HepG2 (cell line): ENCODE data around the gene ZNF331. TPM values are rescaled to one million over a fixed set of nuclear protein-coding genes. Genes with fewer than 3 reads are reported as not detected.
A peak's percentile ranks its signal among the peaks of the same experiment; 100 is the strongest.

Source experiments
- JDP2 ChIP-seq: sonication (generic); formaldehyde crosslinking; IDR thresholded peaks from 2 replicates; pipeline ENCODE4 v1.8.1; 2022; ENCODE audit warnings: missing genetic modification reagents, borderline replicate concordance
- JUNB ChIP-seq: sonication (generic); formaldehyde crosslinking; IDR thresholded peaks from 2 replicates; pipeline ENCODE4 v1.8.0; 2022; ENCODE audit warnings: missing genetic modification reagents, mild to moderate bottlenecking, borderline replicate concordance
- LCORL ChIP-seq, 2 experiments: fragments of 450-650 bp in 1 of 2; sonication (generic) in 1 of 2; formaldehyde crosslinking in 1 of 2; IDR thresholded peaks; 2 replicates each; pipeline versions ENCODE4 v1.5.0 to v1.6.1; 2017 to 2020; ENCODE audit warnings: antibody characterized with exemption in 1 of 2, missing genetic modification reagents in 1 of 2
- NFE2L2 ChIP-seq: fragments of 150-350 bp; IDR thresholded peaks from 2 replicates; pipeline ENCODE4 v1.6.1; 2014; ENCODE audit warnings: low read length
- NR2F2 ChIP-seq: IDR thresholded peaks from 2 replicates; pipeline ENCODE4 v1.6.1; 2012; ENCODE audit warnings: low read depth, inconsistent platforms, borderline replicate concordance
- PRMT3 ChIP-seq: sonication (generic); formaldehyde crosslinking; IDR thresholded peaks from 2 replicates; pipeline ENCODE4 v1.8.1; 2022; ENCODE audit warnings: low read depth, mild to moderate bottlenecking, moderate library complexity, missing genetic modification reagents, borderline replicate concordance
- RARA ChIP-seq: IDR thresholded peaks from 2 replicates; pipeline ENCODE4 v1.6.1; 2016; ENCODE audit warnings: missing genetic modification reagents, missing compliant biosample characterization
- SIN3A ChIP-seq: IDR thresholded peaks from 2 replicates; pipeline ENCODE4 v1.6.1; 2011; ENCODE audit warnings: low read depth, mild to moderate bottlenecking, control low read depth, low read length, borderline replicate concordance
- SP1 ChIP-seq, 2 experiments: fragments of 450-650 bp in 1 of 2; sonication (generic) in 1 of 2; formaldehyde crosslinking in 1 of 2; IDR thresholded peaks; 2 replicates each; pipeline versions ENCODE4 v1.4.0 to v1.6.1; 2016 to 2020; ENCODE audit warnings: missing genetic modification reagents in 1 of 2
- ZFP36L2 ChIP-seq: sonication (generic); formaldehyde crosslinking; IDR thresholded peaks from 2 replicates; pipeline ENCODE4 v1.4.0; 2020; ENCODE audit warnings: missing genetic modification reagents
- ZNF253 ChIP-seq: sonication (generic); formaldehyde crosslinking; IDR thresholded peaks from 2 replicates; pipeline ENCODE4 v1.8.0; 2022; ENCODE audit warnings: mild to moderate bottlenecking, missing genetic modification reagents, borderline replicate concordance
- ZNF317 ChIP-seq: sonication (generic); formaldehyde crosslinking; IDR thresholded peaks from 2 replicates; pipeline ENCODE4 v1.5.0; 2020; ENCODE audit warnings: mild to moderate bottlenecking, missing genetic modification reagents
- ZNF350 ChIP-seq: sonication (generic); formaldehyde crosslinking; IDR thresholded peaks from 2 replicates; pipeline ENCODE4 v1.4.0; 2020; ENCODE audit warnings: mild to moderate bottlenecking, low read depth, missing genetic modification reagents, borderline replicate concordance
- ZNF512B ChIP-seq: sonication (generic); formaldehyde crosslinking; IDR thresholded peaks from 2 replicates; pipeline ENCODE4 v1.5.1; 2020; ENCODE audit warnings: missing genetic modification reagents, mild to moderate bottlenecking, borderline replicate concordance
- ZNF558 ChIP-seq: sonication (generic); formaldehyde crosslinking; IDR thresholded peaks from 2 replicates; pipeline ENCODE4 v1.9.0; 2022; ENCODE audit warnings: mild to moderate bottlenecking, missing genetic modification reagents, borderline replicate concordance
- ZNF616 ChIP-seq: sonication (generic); formaldehyde crosslinking; IDR thresholded peaks from 2 replicates; pipeline ENCODE4 v1.5.0; 2020; ENCODE audit warnings: low read depth, mild to moderate bottlenecking, missing genetic modification reagents
- ZNF790 ChIP-seq: sonication (generic); formaldehyde crosslinking; IDR thresholded peaks from 2 replicates; pipeline ENCODE4 v1.8.0; 2022; ENCODE audit warnings: missing genetic modification reagents, mild to moderate bottlenecking, borderline replicate concordance
- polyA plus RNA-seq, 8 experiments: library from polyadenylated mRNA; depleted of rRNA in 3 of 8; stranded (reverse) in 7 of 8; unstranded in 1 of 8; fragments of >200 nt; fragmentation: Illumina TruSeq in 4 of 8; extraction: Trizol in 4 of 8; gene quantifications; 2 replicates each; pipeline versions ENCODE4 v1.2.1 to v1.2.3, GENCODE V29; 2011 to 2016; ENCODE audit warnings: low read depth in 4 of 8, missing spikeins in 1 of 8, mixed read lengths in 1 of 8; ENCODE audit not compliant: insufficient read depth in 1 of 8
- total RNA-seq, 5 experiments: library from RNA; depleted of rRNA; stranded (reverse); fragments of >200 nt; fragmentation: Illumina TruSeq; extraction: Trizol; gene quantifications; 2 replicates each; pipeline ENCODE4 v1.2.3, GENCODE V29; 2016; ENCODE audit warnings: low read depth in 1 of 5
- TF ChIP-seq, protein P1 (sequence below): sonication (generic); formaldehyde crosslinking; IDR thresholded peaks from 2 replicates; pipeline ENCODE4 v1.4.0; 2020; ENCODE audit warnings: mild to moderate bottlenecking, missing genetic modification reagents
- TF ChIP-seq, protein P2 (sequence below): sonication (generic); formaldehyde crosslinking; IDR thresholded peaks from 2 replicates; pipeline ENCODE4 v1.4.0; 2020; ENCODE audit warnings: mild to moderate bottlenecking, missing genetic modification reagents, borderline replicate concordance

ZNF331 gene
- total and polyA plus RNA-seq, 2 of the 13 experiments (the other 11 are each of a cell fraction or from before 2014, with no cell fraction given), result 8.2 to 13.3 TPM

- TF ChIP-seq ZFP36L2 (no peak), ZNF558 (CRISPR knock-in tag) (peak; percentile 92; the same call in 1 of the 2 replicates), ZNF616 (CRISPR knock-in tag) (peak; percentile 72), ZNF253 (CRISPR knock-in tag) (no peak), JUNB (CRISPR knock-in tag) (peak; percentile 60), NFE2L2 (no peak), ZNF512B (CRISPR knock-in tag) (0 out of 2 replicates have a peak, but pooled peaks have one; percentile 78), SIN3A (0 out of 2 replicates have a peak, but pooled peaks have one; percentile 14), SP1 (IDR thresholded peaks at IDR 0.05) (no peak), SP1 (CRISPR knock-in tag; IDR thresholded peaks at IDR 0.05) (no peak), ZNF790 (CRISPR knock-in tag) (0 out of 2 replicates have a peak, but pooled peaks have one; percentile 4), ZNF317 (peak; percentile 51; the same call in 1 of the 2 replicates), RARA (CRISPR knock-in tag) (no peak), LCORL (IDR thresholded peaks at IDR 0.05) (no peak), LCORL (CRISPR knock-in tag; IDR thresholded peaks at IDR 0.05) (no peak; the same call in 1 of the 2 replicates), JDP2 (no peak; the same call in 1 of the 2 replicates), NR2F2 (no peak), PRMT3 (CRISPR knock-in tag) (peak; percentile 71; the same call in 1 of the 2 replicates), ZNF350 (CRISPR knock-in tag) (0 out of 2 replicates have a peak, but pooled peaks have one; percentile 35)
- TF ChIP-seq, protein P1, sequence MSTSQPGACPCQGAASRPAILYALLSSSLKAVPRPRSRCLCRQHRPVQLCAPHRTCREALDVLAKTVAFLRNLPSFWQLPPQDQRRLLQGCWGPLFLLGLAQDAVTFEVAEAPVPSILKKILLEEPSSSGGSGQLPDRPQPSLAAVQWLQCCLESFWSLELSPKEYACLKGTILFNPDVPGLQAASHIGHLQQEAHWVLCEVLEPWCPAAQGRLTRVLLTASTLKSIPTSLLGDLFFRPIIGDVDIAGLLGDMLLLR (CRISPR knock-in tag), result peak; percentile 55
- TF ChIP-seq, protein P2, sequence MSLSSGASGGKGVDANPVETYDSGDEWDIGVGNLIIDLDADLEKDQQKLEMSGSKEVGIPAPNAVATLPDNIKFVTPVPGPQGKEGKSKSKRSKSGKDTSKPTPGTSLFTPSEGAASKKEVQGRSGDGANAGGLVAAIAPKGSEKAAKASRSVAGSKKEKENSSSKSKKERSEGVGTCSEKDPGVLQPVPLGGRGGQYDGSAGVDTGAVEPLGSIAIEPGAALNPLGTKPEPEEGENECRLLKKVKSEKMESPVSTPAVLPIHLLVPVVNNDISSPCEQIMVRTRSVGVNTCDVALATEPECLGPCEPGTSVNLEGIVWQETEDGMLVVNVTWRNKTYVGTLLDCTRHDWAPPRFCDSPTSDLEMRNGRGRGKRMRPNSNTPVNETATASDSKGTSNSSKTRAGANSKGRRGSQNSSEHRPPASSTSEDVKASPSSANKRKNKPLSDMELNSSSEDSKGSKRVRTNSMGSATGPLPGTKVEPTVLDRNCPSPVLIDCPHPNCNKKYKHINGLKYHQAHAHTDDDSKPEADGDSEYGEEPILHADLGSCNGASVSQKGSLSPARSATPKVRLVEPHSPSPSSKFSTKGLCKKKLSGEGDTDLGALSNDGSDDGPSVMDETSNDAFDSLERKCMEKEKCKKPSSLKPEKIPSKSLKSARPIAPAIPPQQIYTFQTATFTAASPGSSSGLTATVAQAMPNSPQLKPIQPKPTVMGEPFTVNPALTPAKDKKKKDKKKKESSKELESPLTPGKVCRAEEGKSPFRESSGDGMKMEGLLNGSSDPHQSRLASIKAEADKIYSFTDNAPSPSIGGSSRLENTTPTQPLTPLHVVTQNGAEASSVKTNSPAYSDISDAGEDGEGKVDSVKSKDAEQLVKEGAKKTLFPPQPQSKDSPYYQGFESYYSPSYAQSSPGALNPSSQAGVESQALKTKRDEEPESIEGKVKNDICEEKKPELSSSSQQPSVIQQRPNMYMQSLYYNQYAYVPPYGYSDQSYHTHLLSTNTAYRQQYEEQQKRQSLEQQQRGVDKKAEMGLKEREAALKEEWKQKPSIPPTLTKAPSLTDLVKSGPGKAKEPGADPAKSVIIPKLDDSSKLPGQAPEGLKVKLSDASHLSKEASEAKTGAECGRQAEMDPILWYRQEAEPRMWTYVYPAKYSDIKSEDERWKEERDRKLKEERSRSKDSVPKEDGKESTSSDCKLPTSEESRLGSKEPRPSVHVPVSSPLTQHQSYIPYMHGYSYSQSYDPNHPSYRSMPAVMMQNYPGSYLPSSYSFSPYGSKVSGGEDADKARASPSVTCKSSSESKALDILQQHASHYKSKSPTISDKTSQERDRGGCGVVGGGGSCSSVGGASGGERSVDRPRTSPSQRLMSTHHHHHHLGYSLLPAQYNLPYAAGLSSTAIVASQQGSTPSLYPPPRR, result peak; percentile 23; the same call in 1 of the 2 replicates
Observed at GRCh38 chr19:53537521-53538377, at the start of gene ZNF331 (continued).
